ENCODE data around the gene TUSC2.
A peak's percentile ranks its signal among the peaks of the same experiment; 100 is the strongest.

TUSC2 gene, protein sequence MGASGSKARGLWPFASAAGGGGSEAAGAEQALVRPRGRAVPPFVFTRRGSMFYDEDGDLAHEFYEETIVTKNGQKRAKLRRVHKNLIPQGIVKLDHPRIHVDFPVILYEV

GRCh38 chr3:50327943-50328691, at the start of gene TUSC2:
TSS of gene TUSC2 (minus strand) at chr3:50328223. CDS start at chr3:50328099, 124 bp downstream.
- in situ Hi-C loops (cut with HindIII; ENCODE audit: low pct_ligation_motif_present, low sequenced_read_pairs) = no loop called here
- Histone ChIP-seq H3K4me3 (ENCODE audit: low read depth, low read length) (peak within 1 kb of the TSS; percentile 84), H3K27me3 (replicated peaks) (no peaks in the 10 kb centered on the region), H3K36me3 (replicated peaks) (peaks cover 30% of the 10 kb centered on the region), H3K27ac (peak within 1 kb of the TSS; percentile 26)
- TF ChIP-seq, protein P1, sequence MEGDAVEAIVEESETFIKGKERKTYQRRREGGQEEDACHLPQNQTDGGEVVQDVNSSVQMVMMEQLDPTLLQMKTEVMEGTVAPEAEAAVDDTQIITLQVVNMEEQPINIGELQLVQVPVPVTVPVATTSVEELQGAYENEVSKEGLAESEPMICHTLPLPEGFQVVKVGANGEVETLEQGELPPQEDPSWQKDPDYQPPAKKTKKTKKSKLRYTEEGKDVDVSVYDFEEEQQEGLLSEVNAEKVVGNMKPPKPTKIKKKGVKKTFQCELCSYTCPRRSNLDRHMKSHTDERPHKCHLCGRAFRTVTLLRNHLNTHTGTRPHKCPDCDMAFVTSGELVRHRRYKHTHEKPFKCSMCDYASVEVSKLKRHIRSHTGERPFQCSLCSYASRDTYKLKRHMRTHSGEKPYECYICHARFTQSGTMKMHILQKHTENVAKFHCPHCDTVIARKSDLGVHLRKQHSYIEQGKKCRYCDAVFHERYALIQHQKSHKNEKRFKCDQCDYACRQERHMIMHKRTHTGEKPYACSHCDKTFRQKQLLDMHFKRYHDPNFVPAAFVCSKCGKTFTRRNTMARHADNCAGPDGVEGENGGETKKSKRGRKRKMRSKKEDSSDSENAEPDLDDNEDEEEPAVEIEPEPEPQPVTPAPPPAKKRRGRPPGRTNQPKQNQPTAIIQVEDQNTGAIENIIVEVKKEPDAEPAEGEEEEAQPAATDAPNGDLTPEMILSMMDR (IDR thresholded peaks at IDR 0.05; ENCODE audit: low read depth, low read length, missing control alignments) = no peak
- DNase-seq = peak; percentile 95

GRCh38 chr3:50375258-50375931, 47.4 kb upstream of the TUSC2 start:
- in situ Hi-C loops (cut with HindIII; ENCODE audit: low pct_ligation_motif_present, low sequenced_read_pairs) = no loop called here
- Histone ChIP-seq H3K4me3 (ENCODE audit: low read depth, low read length) (no peak overlapping the region), H3K27ac (no peak overlapping the region), H3K27me3 (replicated peaks) (no peaks in the 10 kb centered on the region), H3K36me3 (replicated peaks) (no peaks in the 10 kb centered on the region)
- DNase-seq = no peak
- TF ChIP-seq, protein P1 (IDR thresholded peaks at IDR 0.05; ENCODE audit: low read depth, low read length, missing control alignments) = peak; percentile 18

DNA sequence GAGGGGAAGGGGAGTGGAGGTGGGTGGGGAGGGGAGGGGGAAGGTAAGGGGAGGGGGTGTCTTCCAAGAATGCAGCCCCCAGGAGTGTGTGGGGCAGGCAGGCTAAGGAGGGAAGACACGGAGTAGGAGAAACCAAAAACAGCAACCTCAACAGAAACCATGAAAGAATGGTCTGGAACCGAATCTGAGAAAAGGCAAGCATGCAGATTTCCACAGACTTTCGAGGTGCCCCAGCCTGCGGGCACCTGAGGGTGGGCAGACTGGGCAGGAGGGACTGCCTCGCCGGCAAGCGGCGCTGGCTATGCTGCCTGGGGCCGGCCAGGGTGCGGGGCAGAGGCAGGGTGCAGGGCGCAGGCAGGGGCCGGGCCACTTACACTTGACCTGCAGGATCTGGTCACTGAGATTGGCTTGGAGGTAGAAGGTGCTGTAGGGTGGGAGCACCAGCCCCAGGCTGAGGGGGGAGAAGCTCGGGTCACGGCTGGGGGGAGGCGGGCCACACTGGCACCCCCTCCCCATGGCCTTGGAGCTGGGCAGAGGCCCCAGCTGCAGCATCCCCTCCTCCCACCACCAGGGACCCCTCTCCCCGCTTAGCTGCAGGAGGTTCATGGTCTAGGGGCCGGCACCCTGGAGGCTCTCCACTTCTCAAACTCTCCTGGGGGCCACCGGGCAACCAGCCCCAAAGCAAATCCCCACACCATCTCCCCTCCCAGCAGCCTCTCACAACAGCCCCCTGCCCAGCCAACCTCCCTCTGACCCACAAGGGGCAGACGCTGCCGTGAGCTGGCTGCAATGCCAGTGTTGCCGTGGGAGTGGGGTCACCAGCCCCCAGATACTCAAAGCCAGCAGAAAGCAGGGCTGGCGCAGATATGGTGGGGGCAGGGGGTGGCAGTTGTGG, 46.6 kb upstream of the TUSC2 start:
- TF ChIP-seq, protein P1 (IDR thresholded peaks at IDR 0.05; ENCODE audit: low read depth, low read length, missing control alignments) = no peak
- Histone ChIP-seq H3K27me3 (replicated peaks) (no peaks in the 10 kb centered on the region), H3K36me3 (replicated peaks) (no peaks in the 10 kb centered on the region), H3K4me3 (ENCODE audit: low read depth, low read length) (no peak overlapping the region), H3K27ac (no peak overlapping the region)
- in situ Hi-C loops (cut with HindIII; ENCODE audit: low pct_ligation_motif_present, low sequenced_read_pairs) = no loop called here
- DNase-seq = no peak

DNA sequence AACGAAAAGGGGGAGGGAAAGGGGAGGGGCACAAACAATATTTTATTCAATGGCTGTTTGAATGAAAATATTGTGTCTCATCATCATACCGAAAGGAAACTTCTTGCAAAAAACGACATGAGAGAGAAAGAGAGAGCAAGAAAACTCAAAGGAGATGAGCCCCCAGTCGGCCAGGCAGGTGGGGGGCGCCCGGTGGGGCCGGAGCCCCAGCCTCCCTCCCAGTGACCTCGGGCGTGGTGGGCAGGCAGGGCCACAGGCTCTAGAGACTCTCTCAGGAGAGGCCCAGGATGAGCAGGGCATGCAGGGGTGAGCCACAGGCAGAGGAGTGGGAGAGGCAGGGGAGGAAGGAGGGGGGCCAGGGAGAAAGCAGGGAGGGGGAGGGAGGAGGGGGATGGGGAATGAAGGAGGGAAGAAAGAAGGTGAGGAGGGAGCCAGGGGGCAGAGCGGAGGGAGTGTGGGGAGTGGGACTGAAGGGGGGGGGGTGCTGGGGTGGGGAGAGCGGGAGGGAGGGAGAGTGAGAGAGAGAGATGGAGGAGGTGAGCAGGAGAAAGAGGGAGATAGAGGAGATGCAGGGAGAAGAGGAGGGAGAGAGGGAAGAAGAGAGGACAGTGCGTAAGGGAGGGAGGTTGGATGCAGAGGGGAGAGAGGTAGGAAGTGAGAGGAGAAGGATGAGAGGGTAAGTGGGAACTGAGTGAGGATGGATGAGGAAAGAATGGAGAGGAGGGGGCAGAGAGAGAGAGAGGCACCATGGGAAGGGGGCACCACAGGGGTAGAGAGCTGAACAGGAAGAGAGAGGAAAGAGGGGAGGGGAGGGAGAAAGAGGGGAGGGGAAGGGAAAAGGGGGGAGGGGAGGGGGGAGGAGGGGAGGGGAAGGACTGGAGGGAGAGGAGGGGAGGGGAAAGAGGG, 45.4 kb upstream of the TUSC2 start:
- TF ChIP-seq, protein P1 (IDR thresholded peaks at IDR 0.05; ENCODE audit: low read depth, low read length, missing control alignments) = no peak
- no peak for DNase-seq
- Histone ChIP-seq H3K4me3 (ENCODE audit: low read depth, low read length) (no peak overlapping the region), H3K36me3 (replicated peaks) (no peaks in the 10 kb centered on the region), H3K27me3 (replicated peaks) (no peaks in the 10 kb centered on the region), H3K27ac (no peak overlapping the region)
- in situ Hi-C loops (cut with HindIII; ENCODE audit: low pct_ligation_motif_present, low sequenced_read_pairs) = no loop called here

DNA sequence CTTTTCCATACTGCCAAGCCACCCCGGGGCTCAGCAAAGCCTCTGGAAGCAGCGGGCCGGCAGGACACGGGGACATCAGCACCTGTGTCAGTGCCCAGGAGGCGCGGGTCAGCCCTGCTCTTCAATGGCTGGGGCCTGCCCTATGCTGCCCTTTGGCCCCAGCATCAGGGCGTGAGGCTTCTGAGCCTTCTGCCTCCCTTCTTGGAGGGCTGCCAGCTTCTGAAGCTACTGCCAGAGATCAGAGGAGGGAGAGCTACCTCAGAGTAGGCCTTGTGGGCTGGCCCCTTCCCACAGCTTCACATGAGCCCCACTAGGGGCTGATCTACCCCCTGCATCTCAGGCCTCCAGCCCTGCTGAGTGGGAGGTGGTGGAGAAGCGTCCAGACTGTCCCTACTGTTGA, 44.3 kb upstream of the TUSC2 start:
- Histone ChIP-seq H3K27ac (no peak overlapping the region), H3K27me3 (replicated peaks) (no peaks in the 10 kb centered on the region), H3K36me3 (replicated peaks) (no peaks in the 10 kb centered on the region), H3K4me3 (ENCODE audit: low read depth, low read length) (no peak overlapping the region)
- no peak for DNase-seq
- in situ Hi-C loops (cut with HindIII; ENCODE audit: low pct_ligation_motif_present, low sequenced_read_pairs) = no loop called here
- TF ChIP-seq, protein P1 (IDR thresholded peaks at IDR 0.05; ENCODE audit: low read depth, low read length, missing control alignments) = no peak

Data from brain microvascular endothelial cell (primary cell).